ENCODE results near the gene TAL2. TPM values are rescaled to one million over a fixed set of nuclear protein-coding genes. Genes with fewer than 3 reads are reported as not detected.

The TAL2 gene
- total and polyA plus RNA-seq, 10 of the 15 experiments (the other 5 are each of a cell fraction or from before 2014, with no cell fraction given) = 0.16 to 0.51 (median 0.34) TPM; not detected in 1

DNA sequence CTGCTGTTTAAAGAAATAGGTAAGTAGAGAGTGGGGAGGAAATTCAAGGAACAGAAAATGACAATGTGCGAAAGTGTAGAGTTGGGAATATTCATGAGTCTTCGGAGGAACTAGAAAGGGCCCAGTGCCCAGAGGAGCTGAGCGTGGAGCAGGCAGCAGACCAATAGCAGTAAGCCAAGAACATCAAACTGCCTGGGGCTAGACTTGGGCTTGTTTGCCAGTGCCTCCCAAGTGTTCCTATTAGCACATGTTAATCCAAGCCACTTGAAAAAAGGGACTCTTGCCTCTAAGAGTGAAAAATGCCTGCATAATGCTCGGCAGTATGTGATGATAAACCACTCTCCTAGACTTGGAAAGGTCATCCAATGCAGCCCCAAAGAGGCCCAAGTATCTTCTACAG is 1.2 kb upstream of the TAL2 start:
- ChIA-PET CTCF (interaction anchor here (1.4 to 1.5 kb wide), 2 partner anchors 23 to 57 kb away, joined by 3 to 4 read pairs; no protein-coding TSS in a partner anchor), POLR2A (no interaction called here), SMC1A (ENCODE audit: uncharacterized antibody, unreplicated experiment) (no interaction called here), RAD21 (ENCODE audit: unreplicated experiment) (interaction anchor here (1.1 kb wide), 1 partner anchor 160 kb away, joined by 3 read pairs; no protein-coding TSS in a partner anchor)
- no peak for DNase-seq (ENCODE audit: low read depth, low spot score)
- peak; percentile 23 for FAIRE-seq
- in situ Hi-C loops (cut with MboI) (no loop called here), intact Hi-C loops (cut with micrococcal nuclease; ENCODE audit: unreplicated experiment) (no loop called here)
- Histone ChIP-seq H3K4me3 (no peak overlapping the region), H3K4me2 (ENCODE audit: control insufficient read depth, insufficient read depth) (no peak overlapping the region), H3K9ac (ENCODE audit: control insufficient read depth, insufficient read depth, low read length) (no peak overlapping the region), H3K27ac (ENCODE audit: control insufficient read depth, insufficient read depth) (no peak overlapping the region), H3K79me2 (ENCODE audit: control insufficient read depth, insufficient read depth, low read length) (no peaks in the 10 kb centered on the region), H2AFZ (ENCODE audit: control insufficient read depth, low read depth, low read length) (no peak overlapping the region), H3K27me3 (replicated peaks in 1 of 2; ENCODE audit: control insufficient read depth in 2 of 2, insufficient read depth in 2 of 2, low read length in 1 of 2) (no peaks in the 10 kb centered on the region; a peak in 1 of 4 replicates), H3K9me3 (replicated peaks; ENCODE audit: control insufficient read depth, insufficient read depth, low read length) (no peaks in the 10 kb centered on the region), H4K20me1 (ENCODE audit: control insufficient read depth, insufficient read depth) (no peaks in the 10 kb centered on the region), H3K4me1 (ENCODE audit: control insufficient read depth, insufficient read depth, low read length) (peaks cover 14% of the 10 kb centered on the region), H3K36me3 (ENCODE audit: control insufficient read depth in 2 of 2, insufficient read depth in 2 of 2, low read length in 1 of 2) (no peaks in the 10 kb centered on the region)
- no TSS peak for BruUV-seq (replicated peaks)
- WGBS (ENCODE audit: insufficient coverage, insufficient replicate concordance, low lambda C conversion rate, missing lambda C conversion rate) = 85% methylated on average over 4 of the region's 4 CpGs
- no peak for ATAC-seq
- TF ChIP-seq, protein P1, sequence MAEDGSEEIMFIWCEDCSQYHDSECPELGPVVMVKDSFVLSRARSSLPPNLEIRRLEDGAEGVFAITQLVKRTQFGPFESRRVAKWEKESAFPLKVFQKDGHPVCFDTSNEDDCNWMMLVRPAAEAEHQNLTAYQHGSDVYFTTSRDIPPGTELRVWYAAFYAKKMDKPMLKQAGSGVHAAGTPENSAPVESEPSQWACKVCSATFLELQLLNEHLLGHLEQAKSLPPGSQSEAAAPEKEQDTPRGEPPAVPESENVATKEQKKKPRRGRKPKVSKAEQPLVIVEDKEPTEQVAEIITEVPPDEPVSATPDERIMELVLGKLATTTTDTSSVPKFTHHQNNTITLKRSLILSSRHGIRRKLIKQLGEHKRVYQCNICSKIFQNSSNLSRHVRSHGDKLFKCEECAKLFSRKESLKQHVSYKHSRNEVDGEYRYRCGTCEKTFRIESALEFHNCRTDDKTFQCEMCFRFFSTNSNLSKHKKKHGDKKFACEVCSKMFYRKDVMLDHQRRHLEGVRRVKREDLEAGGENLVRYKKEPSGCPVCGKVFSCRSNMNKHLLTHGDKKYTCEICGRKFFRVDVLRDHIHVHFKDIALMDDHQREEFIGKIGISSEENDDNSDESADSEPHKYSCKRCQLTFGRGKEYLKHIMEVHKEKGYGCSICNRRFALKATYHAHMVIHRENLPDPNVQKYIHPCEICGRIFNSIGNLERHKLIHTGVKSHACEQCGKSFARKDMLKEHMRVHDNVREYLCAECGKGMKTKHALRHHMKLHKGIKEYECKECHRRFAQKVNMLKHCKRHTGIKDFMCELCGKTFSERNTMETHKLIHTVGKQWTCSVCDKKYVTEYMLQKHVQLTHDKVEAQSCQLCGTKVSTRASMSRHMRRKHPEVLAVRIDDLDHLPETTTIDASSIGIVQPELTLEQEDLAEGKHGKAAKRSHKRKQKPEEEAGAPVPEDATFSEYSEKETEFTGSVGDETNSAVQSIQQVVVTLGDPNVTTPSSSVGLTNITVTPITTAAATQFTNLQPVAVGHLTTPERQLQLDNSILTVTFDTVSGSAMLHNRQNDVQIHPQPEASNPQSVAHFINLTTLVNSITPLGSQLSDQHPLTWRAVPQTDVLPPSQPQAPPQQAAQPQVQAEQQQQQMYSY (CRISPR knock-in tag; IDR thresholded peaks at IDR 0.05) = no peak
- no peak for TF ChIP-seq CEBPB (IDR thresholded peaks at IDR 0.05; ENCODE audit: borderline replicate concordance in 1 of 2, low read depth in 2 of 2, low read length in 2 of 2)
- TF ChIP-seq ELK1 (IDR thresholded peaks at IDR 0.05; ENCODE audit: low read depth, low read length) = no peak
- no peak for TF ChIP-seq MXI1 (IDR thresholded peaks at IDR 0.05; ENCODE audit: low read depth, low read length)
- TF ChIP-seq, protein P2, sequence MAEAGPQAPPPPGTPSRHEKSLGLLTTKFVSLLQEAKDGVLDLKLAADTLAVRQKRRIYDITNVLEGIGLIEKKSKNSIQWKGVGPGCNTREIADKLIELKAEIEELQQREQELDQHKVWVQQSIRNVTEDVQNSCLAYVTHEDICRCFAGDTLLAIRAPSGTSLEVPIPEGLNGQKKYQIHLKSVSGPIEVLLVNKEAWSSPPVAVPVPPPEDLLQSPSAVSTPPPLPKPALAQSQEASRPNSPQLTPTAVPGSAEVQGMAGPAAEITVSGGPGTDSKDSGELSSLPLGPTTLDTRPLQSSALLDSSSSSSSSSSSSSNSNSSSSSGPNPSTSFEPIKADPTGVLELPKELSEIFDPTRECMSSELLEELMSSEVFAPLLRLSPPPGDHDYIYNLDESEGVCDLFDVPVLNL (IDR thresholded peaks at IDR 0.05; ENCODE audit: low read depth, low read length) = no peak
- TF ChIP-seq JUNB (IDR thresholded peaks at IDR 0.05) = no peak
- no peak for TF ChIP-seq ATF2 (IDR thresholded peaks at IDR 0.05; ENCODE audit: low read length)
- TF ChIP-seq PBX3 (IDR thresholded peaks at IDR 0.05; ENCODE audit: insufficient replicate concordance, low read depth, low read length) = no peak
- no peak for TF ChIP-seq NFYA (IDR thresholded peaks at IDR 0.05; ENCODE audit: borderline replicate concordance, low read depth, low read length)
- no peak for TF ChIP-seq CBFB (IDR thresholded peaks at IDR 0.05; ENCODE audit: low read depth)
- TF ChIP-seq FOS (IDR thresholded peaks at IDR 0.05; ENCODE audit: borderline replicate concordance, extremely low read depth, insufficient read length) = no peak
